Measurements from ENCODE around the gene SLC4A4.

The SLC4A4 gene

GRCh38 chr4:71338846-71339593 lies at the start of gene SLC4A4:
Gene SLC4A4 (plus strand): TSS chr4:71339020.
- Mint-ChIP-seq H3K4me1 (ENCODE audit: low read depth) (peaks cover 3% of the 10 kb centered on the region), H3K36me3 (ENCODE audit: low read depth) (no peaks in the 10 kb centered on the region), H3K27ac (no peak within 1 kb of the TSS), H3K4me3 (no peak within 1 kb of the TSS), H3K27me3 (no peaks in the 10 kb centered on the region), H3K9me3 (no peaks in the 10 kb centered on the region)
- no peak for DNase-seq

GRCh38 chr4:71290074-71290473 lies 48.7 kb upstream of the SLC4A4 start:
- no peaks in the 10 kb centered on the region for H3K9me3 Mint-ChIP-seq
- DNase-seq: no peak
- no peak overlapping the region for H3K4me3 Mint-ChIP-seq
- H3K27ac Mint-ChIP-seq: no peak overlapping the region
- H3K4me1 Mint-ChIP-seq (ENCODE audit: low read depth): peaks cover 3% of the 10 kb centered on the region
- H3K27me3 Mint-ChIP-seq: peaks cover 2% of the 10 kb centered on the region
- no peaks in the 10 kb centered on the region for H3K36me3 Mint-ChIP-seq (ENCODE audit: low read depth)

DNA sequence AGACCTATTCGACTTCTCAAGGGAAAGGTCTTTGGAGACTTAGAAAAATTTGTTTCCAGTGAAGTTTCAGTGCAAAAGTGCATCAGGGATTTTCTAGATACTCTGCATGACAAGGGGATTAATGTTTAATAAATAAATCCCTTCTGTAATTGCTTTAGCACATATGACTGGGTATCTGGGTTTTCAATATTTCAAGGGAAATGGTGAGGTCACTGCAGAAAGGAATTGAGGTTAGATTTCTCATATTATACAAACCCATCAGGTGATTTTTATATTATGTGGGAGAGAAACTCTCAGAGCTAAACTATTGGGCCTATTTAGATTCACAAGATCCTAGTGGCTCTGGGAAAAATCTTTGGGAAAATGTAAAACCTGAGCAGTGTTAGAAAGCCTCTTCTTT lies 48.3 kb upstream of the SLC4A4 start:
- Mint-ChIP-seq H3K4me3 (no peak overlapping the region), H3K9me3 (no peaks in the 10 kb centered on the region), H3K27me3 (peaks cover 2% of the 10 kb centered on the region), H3K36me3 (ENCODE audit: low read depth) (no peaks in the 10 kb centered on the region), H3K4me1 (ENCODE audit: low read depth) (peaks cover 3% of the 10 kb centered on the region), H3K27ac (no peak overlapping the region)
- DNase-seq: no peak

- Mint-ChIP-seq H3K9me3 (no peaks in the 10 kb centered on the region), H3K27me3 (peaks cover 5% of the 10 kb centered on the region), H3K4me3 (no peak overlapping the region), H3K27ac (no peak overlapping the region), H3K4me1 (ENCODE audit: low read depth) (peaks cover 3% of the 10 kb centered on the region), H3K36me3 (ENCODE audit: low read depth) (no peaks in the 10 kb centered on the region)
- no peak for DNase-seq
Measured at GRCh38 chr4:71292228-71292627, 46.6 kb upstream of the SLC4A4 start.

DNA sequence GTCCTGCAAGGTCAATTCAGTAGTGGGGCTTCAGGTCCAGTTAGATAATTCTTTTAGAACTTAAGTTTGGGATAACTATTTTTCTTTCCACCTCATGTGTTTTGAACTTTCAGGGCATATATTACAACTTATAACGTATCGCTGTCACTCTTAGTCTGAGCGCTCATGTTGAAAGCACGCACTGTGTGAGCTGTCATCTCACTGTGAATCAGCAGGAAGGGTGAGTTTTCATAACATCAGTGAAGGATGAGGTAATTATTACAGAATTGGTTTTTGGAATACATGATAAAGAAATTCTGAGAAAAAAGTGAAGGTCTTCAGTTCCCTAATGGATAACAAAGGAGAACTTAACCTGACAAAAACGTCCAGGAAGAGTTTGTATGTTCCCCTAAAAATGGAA lies 45.1 kb upstream of the SLC4A4 start:
- peaks cover 3% of the 10 kb centered on the region for H3K4me1 Mint-ChIP-seq (ENCODE audit: low read depth)
- no peak for DNase-seq
- H3K27me3 Mint-ChIP-seq: peaks cover 5% of the 10 kb centered on the region
- no peak overlapping the region for H3K27ac Mint-ChIP-seq
- no peak overlapping the region for H3K4me3 Mint-ChIP-seq
- H3K9me3 Mint-ChIP-seq: no peaks in the 10 kb centered on the region
- H3K36me3 Mint-ChIP-seq (ENCODE audit: low read depth): no peaks in the 10 kb centered on the region

DNA sequence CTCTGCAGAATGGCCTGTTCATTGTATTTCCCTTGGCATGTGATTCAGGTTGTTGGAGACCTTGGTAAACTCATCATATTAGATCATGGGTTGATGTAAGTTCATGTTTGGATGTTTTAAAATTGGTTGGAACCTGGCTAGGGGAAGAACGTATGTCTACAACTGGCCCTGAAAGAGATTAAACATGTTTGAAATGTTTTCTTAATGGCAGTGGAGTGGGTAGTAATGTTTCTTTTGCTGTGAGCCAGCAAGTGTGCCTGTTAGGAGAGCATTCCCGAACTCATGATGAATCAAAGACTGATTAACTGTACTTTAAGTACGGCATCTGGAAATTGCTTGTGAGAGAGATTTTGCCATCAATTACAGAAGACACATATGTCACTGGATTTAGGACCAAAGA lies 44.5 kb upstream of the SLC4A4 start:
- no peaks in the 10 kb centered on the region for H3K36me3 Mint-ChIP-seq (ENCODE audit: low read depth)
- no peak overlapping the region for H3K27ac Mint-ChIP-seq
- no peaks in the 10 kb centered on the region for H3K9me3 Mint-ChIP-seq
- DNase-seq: no peak
- H3K27me3 Mint-ChIP-seq: peaks cover 5% of the 10 kb centered on the region
- peaks cover 3% of the 10 kb centered on the region for H3K4me1 Mint-ChIP-seq (ENCODE audit: low read depth)
- no peak overlapping the region for H3K4me3 Mint-ChIP-seq

GRCh38 chr4:71296945-71297344 lies 41.9 kb upstream of the SLC4A4 start:
- H3K27me3 Mint-ChIP-seq: peaks cover 5% of the 10 kb centered on the region
- DNase-seq: no peak
- H3K9me3 Mint-ChIP-seq: no peaks in the 10 kb centered on the region
- no peak overlapping the region for H3K4me3 Mint-ChIP-seq
- peaks cover 3% of the 10 kb centered on the region for H3K4me1 Mint-ChIP-seq (ENCODE audit: low read depth)
- no peaks in the 10 kb centered on the region for H3K36me3 Mint-ChIP-seq (ENCODE audit: low read depth)
- no peak overlapping the region for H3K27ac Mint-ChIP-seq

- H3K36me3 Mint-ChIP-seq (ENCODE audit: low read depth): no peaks in the 10 kb centered on the region
- no peaks in the 10 kb centered on the region for H3K4me1 Mint-ChIP-seq (ENCODE audit: low read depth)
- peaks cover 3% of the 10 kb centered on the region for H3K27me3 Mint-ChIP-seq
- no peak for DNase-seq
- H3K4me3 Mint-ChIP-seq: no peak overlapping the region
- no peak overlapping the region for H3K27ac Mint-ChIP-seq
- H3K9me3 Mint-ChIP-seq: no peaks in the 10 kb centered on the region
Measured at GRCh38 chr4:71300362-71300761, 38.5 kb upstream of the SLC4A4 start.

GRCh38 chr4:71300964-71301363 lies 37.9 kb upstream of the SLC4A4 start:
- Mint-ChIP-seq H3K9me3 (no peaks in the 10 kb centered on the region), H3K4me1 (ENCODE audit: low read depth) (no peaks in the 10 kb centered on the region), H3K27me3 (peaks cover 3% of the 10 kb centered on the region), H3K4me3 (no peak overlapping the region), H3K27ac (no peak overlapping the region), H3K36me3 (ENCODE audit: low read depth) (no peaks in the 10 kb centered on the region)
- DNase-seq: no peak

DNA sequence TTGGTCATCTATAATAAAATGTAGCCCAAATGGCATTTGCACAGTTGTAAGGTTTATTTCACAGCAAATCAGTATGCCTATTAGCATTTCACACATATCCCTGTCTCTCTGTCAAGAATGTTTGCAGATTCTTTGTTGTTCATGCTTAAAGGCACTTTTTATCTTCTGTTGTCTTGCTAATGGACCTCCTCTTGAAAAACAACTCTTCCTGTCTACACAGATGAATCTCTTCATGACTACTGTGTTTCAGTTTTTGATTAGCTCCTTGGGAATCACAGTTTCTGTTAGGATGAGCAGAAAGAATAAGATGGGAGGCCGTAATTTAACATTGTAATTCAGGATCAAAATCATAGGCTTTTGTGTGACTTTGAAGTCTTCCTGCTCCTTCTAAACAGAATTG lies 35.5 kb upstream of the SLC4A4 start:
- no peaks in the 10 kb centered on the region for H3K4me1 Mint-ChIP-seq (ENCODE audit: low read depth)
- no peak for DNase-seq
- no peak overlapping the region for H3K27ac Mint-ChIP-seq
- no peak overlapping the region for H3K4me3 Mint-ChIP-seq
- H3K36me3 Mint-ChIP-seq (ENCODE audit: low read depth): no peaks in the 10 kb centered on the region
- H3K9me3 Mint-ChIP-seq: no peaks in the 10 kb centered on the region
- H3K27me3 Mint-ChIP-seq: peaks cover 6% of the 10 kb centered on the region

DNA sequence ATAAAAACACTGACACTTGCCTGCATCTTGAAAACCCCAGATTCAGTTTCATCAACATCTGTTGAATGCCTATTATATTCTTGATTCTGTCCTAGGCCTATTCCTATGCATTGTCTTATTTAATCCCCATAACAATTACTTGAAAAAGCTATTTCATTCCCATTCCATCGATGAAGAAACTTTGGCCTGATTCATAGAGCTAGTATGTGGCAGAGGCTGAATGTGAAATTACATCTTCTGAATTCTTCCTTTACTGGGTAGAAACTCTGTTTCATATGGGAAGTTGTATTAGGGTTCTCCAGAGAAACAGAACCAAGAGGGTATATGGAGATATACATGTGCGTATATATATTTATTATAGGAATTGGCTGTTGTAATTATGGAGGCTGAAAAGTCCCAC lies 35.0 kb upstream of the SLC4A4 start:
- Mint-ChIP-seq H3K4me3 (no peak overlapping the region), H3K9me3 (no peaks in the 10 kb centered on the region), H3K4me1 (ENCODE audit: low read depth) (no peaks in the 10 kb centered on the region), H3K36me3 (ENCODE audit: low read depth) (no peaks in the 10 kb centered on the region), H3K27me3 (peaks cover 7% of the 10 kb centered on the region), H3K27ac (no peak overlapping the region)
- DNase-seq: no peak

DNA sequence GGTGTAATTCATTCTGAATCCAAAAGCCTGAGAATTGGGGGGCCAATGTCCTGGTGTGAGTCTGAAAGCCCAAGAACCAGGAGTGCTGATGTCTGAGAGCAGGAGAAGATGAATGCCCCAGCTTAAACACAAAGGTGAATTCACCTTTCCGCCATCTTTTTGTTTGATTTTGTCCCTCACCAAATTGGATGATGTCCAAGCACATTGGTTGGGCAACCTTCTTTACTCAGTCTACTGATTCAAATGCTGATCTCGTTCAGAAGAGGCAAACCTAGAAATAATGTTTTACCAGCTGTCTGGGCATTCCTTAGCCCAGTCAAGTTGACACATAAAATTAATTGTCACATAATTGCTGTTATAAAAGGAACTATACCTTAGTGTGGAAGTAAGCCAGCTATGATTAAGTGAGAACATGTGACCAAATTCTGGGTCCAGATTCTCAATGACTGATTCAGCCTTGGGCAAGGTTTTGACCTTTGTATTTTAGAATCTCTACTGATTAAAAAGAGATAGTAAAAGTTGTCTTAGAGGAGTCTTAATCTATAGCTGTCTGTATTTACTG lies 34.5 kb upstream of the SLC4A4 start:
- Mint-ChIP-seq H3K36me3 (ENCODE audit: low read depth) (no peaks in the 10 kb centered on the region), H3K27me3 (peaks cover 7% of the 10 kb centered on the region), H3K9me3 (no peaks in the 10 kb centered on the region), H3K27ac (no peak overlapping the region), H3K4me3 (no peak overlapping the region), H3K4me1 (ENCODE audit: low read depth) (no peaks in the 10 kb centered on the region)
- no peak for DNase-seq

DNA sequence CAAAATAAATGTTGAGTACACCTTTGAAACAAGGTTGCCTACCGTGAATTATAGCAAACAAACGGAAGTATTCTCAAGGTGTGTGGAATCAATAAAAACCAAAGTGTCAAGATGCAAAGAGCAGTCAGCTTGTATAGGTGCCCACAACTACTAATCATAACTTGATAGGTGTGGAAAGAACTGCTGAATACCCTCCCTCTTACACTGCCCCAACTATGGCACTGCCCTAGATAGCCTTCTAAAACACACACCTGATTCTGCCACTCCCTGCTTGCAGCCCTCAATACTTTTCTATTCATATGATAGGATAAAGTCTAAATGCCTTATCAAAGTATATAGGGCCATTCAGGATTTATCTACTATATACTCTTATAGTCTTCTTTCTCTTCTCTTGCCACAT lies 31.1 kb upstream of the SLC4A4 start:
- Mint-ChIP-seq H3K9me3 (peaks cover 6% of the 10 kb centered on the region), H3K4me3 (no peak overlapping the region), H3K36me3 (ENCODE audit: low read depth) (no peaks in the 10 kb centered on the region), H3K4me1 (ENCODE audit: low read depth) (no peaks in the 10 kb centered on the region), H3K27me3 (peaks cover 7% of the 10 kb centered on the region), H3K27ac (no peak overlapping the region)
- no peak for DNase-seq

DNA sequence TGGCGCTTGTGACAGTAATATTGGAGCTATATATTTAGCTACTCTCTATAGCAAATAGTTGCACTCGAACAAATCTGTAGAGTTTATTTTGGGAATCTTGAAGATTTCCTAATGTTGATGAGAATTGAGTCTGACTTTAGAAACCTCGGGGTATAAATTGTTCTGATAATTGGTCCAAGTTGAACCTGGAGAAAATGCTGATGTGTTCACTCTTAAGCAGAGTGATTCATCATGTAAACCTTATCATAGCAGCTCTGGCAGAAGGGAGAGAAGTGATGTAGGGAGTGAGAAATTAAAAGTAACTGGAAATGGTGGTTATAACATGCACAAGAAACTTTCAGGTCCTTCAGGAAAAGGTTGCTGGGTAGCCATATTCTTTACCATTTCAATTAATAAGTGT lies 16.4 kb upstream of the SLC4A4 start:
- Mint-ChIP-seq H3K4me1 (ENCODE audit: low read depth) (no peaks in the 10 kb centered on the region), H3K9me3 (no peaks in the 10 kb centered on the region), H3K36me3 (ENCODE audit: low read depth) (no peaks in the 10 kb centered on the region), H3K4me3 (no peak overlapping the region), H3K27me3 (peaks cover 6% of the 10 kb centered on the region), H3K27ac (no peak overlapping the region)
- no peak for DNase-seq

DNA sequence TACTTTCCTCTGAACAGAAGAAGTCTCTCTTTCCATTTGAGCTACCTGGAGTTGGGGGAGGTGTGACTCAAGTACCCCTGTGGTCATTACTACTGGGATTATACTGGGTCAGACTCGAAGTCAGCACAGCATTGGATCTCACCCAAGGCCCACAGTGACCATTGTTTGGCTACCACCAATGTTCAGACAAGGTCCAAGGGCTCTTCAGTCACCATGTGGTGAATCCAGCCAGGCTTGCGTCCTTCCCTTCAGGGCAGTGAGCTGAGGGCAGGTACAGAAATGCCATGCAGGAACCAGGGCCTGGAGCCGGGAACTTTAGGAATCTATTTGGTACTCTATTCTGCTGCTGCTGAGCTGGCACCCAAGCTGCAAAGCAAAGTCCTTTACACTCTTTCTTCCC lies 5.5 kb upstream of the SLC4A4 start:
- no peak for DNase-seq
- Mint-ChIP-seq H3K27ac (no peak overlapping the region), H3K4me3 (no peak overlapping the region), H3K36me3 (ENCODE audit: low read depth) (no peaks in the 10 kb centered on the region), H3K9me3 (no peaks in the 10 kb centered on the region), H3K4me1 (ENCODE audit: low read depth) (no peaks in the 10 kb centered on the region), H3K27me3 (peaks cover 10% of the 10 kb centered on the region)
